A204.1 (cell line): ENCODE data around the gene TAF3.

Source experiments
- FAIRE-seq: peaks from 2 replicates; lab custom pipeline; 2012; peaks lifted over from hg19 to GRCh38; lab: Jason Lieb, UNC

TAF3 gene

GRCh38 chr10:8034466-8035005 is 216.2 kb downstream of the TAF3 start:
- FAIRE-seq = no peak

- FAIRE-seq = no peak
Measured at GRCh38 chr10:8035006-8035640, 216.8 kb downstream of the TAF3 start.

GRCh38 chr10:8035641-8036470 is 217.6 kb downstream of the TAF3 start:
- no peak for FAIRE-seq

GRCh38 chr10:8036506-8037198 is 218.3 kb downstream of the TAF3 start:
- FAIRE-seq = no peak

DNA sequence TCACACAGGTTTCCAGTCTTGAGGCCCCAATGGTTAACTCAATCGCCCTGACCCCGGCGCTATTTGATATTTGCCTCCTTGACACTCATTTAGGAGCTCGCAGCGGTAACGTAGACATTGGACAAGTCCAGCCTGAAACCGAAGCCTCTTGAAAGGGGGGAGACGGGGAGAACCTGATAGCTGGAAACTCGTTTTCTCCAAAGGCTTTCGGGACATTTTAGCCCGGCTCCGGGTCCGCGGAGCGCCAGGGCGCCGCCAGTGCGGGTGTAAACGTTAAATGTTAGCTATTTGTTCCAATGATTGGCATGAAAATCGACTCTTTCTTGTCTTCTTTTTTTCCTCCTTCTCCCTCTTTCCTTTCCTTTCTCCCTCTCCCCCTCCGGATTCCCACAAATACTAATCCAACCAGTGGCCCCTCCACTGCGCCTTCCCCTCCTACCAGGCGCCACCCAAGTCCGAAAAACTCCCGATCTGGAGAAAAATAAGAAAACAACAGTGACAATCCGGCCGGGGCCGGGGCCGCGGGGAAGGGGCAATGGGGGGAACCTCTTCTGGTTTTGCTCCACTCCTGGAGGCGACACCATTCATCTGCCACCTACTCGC is 219.0 kb downstream of the TAF3 start:
- FAIRE-seq = no peak

- FAIRE-seq = no peak
Measured at GRCh38 chr10:8037941-8038894, 219.9 kb downstream of the TAF3 start.

- no peak for FAIRE-seq
Measured at GRCh38 chr10:8039321-8039881, 221.1 kb downstream of the TAF3 start.

DNA sequence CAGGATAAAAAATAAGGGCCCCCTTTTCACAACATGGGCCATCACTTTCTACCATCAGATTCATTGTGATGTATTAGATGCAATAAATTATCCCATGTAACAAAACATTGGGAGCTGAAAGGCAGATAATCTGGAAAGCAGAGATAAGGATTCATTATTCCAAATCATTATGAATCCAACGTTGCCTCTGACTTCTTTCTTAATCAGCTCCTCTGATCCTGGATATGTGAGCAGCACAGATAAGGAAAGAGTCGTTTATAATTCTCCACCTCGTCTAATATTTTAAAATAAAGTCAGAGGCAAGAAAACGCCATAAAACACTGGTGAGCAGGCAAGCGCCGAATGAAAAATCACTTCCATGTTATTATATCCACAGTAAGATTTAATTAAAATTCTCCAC is 222.3 kb downstream of the TAF3 start:
- FAIRE-seq = no peak

DNA sequence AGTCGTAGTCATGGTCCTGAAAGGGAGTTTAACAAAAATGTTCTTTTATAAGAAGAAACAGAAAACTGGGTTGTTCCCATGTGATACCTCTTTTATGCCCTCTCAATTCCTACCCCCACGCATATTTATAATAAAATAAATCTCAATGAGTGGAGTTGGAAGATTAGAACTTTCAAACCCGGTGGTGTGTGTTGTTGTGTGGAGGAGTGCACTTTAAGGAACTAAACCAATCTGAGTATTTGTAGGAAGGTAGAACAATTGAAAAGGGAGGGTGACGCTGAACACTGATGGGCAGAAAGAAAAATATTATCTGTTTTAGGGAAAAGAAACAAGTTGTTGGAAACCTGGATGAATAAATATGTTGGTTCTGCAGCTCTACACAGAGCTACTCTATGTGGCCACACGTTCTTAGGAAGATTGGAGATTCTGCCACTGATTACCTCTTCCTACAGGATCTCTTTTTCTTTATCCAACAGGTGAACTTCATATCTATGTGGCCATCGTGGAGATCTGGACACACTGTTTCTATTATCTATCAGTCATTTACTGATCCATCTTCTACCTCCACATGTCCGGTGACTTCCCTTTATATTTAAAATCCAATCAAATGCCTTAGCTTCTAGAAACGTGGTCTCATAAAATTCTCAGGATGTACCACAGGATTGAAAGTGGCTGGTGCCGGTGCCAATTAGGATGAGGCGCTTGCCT is 223.1 kb downstream of the TAF3 start:
- FAIRE-seq = no peak

DNA sequence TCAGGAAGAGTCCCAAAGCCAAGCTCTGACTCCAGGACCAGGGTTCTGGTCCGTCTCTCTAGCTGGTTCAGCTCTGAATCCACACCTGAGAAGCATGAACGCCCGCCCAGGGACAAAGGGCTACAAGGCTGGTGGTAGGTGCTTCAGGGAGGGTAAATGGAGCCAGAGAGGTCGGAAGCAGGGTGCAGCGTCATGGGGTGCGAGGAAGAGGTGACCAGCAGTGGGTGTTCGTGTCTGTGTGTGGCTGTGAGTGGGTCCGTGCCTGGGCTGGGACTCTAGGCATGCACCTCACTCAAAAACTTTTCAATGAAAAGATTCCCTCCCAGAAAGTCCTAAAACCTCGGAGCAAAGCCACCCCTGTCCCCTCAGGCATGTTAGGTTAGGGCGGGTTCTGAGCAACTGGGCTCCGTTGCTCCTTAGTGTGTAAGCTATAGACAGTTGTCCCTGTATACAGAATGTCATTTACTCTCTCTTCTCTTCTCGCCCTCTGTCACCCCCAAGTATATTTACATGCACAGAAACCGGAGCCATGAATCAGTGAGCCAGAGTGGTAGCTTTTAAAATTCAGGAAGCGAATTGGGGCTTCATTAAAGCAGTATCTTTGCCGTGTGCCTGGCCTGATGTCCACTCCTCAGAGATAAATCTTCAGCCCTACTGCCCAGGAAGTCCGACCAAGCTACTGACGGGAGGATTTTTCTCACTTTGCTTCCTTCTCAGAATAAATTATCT is 223.9 kb downstream of the TAF3 start:
- FAIRE-seq = no peak

DNA sequence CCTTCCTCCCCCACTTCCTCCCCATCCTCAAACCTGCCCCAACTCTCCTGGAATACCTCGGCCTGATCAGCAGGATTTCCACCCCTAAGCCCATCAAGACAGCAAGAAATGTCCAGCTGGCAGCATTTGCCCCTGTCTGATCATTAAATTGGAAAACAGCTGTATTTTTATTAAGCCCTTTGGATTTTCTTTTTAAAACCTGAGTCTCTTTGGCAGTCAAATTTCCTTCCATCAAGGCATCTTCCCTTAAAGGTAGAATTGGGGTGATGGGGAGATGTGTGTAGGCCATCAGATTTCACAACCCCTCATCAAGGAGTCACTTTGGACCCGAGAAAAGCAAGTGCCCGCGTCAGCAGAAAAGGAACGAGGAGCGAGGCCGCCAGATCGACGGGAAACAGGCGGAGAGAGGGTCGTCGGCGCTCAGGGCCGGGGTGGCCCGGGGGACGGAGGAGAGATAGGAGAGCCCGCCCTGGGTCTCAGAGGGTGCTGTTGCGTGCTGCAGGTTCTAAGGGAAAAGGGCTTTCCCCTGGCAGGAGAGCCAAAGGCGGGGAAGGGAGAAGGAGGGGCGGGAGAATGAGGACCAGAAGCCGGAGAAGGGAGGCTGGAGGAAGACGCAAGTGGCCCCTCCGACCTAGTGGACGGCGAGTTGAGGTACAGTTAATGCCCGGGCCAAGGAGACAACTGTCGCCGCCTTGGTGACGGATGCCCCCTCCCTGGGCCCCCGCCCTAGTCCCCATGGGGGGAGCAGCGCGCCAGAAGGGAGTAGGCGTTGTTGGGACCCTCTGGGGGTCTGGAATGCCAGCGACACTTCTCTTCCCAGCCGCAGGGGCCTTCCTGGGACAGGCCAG is 224.6 kb downstream of the TAF3 start:
- no peak for FAIRE-seq

DNA sequence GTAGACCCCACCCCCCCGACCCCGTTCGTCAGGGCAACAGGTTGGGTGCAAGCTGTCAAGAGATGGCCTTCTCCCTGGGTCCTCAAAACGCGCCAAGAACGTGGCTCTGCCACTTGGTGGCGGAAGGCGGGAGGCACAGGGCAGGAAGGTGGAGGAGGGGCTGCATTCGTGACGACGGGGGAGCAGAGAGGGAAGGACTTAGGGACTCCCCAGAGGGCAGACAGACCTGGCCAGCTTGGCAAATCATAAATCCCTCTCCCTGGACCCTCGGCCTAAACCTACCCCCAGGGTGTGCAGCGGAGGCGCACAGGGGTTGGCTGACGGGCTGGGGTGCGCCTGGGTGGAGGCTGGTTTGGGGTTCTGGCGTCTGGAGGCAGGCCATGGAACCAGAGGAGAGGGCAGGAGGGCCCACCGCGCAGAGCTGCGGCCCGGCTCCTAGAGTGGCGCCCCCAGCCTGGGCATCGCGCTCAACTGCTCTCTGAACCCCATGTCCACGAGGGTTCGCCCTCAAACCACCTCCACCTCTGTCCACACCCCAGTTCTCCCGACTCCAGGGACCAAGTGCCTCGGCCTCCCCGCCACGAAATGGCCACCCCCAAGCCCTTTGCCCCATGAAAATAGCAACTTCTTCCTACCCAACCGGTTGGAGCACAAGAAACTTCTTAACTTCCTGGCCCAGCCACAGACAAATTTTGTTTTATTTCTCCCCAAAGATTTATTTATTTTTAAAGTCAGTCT is 225.4 kb downstream of the TAF3 start:
- no peak for FAIRE-seq

DNA sequence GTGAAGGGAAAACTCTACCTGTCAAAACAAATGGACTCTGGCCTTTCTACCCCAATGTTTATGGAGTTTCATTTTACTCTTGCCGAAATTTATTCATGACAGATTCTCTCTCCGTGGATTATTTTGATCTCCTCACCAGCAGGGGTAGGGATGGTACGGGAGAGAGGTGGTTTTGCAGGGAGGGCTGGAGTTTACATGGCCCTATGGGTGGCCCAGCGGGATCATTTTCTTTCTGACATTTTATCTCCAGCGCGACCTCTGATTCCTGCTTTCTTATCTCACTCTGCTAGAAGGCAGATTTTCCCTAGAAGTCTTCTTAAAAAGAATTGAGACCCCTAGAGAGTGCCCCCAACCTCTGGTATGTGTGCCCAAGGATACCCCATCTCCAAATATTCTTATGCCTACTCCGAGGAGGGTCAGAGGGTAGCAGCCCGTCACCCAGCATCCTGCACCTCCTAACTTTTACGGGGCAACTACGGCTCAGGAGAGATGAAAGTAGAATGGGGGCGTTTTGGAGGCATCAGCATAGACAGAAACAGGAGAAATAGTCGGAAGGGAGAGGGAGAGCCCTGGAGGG is 226.1 kb downstream of the TAF3 start:
- no peak for FAIRE-seq

DNA sequence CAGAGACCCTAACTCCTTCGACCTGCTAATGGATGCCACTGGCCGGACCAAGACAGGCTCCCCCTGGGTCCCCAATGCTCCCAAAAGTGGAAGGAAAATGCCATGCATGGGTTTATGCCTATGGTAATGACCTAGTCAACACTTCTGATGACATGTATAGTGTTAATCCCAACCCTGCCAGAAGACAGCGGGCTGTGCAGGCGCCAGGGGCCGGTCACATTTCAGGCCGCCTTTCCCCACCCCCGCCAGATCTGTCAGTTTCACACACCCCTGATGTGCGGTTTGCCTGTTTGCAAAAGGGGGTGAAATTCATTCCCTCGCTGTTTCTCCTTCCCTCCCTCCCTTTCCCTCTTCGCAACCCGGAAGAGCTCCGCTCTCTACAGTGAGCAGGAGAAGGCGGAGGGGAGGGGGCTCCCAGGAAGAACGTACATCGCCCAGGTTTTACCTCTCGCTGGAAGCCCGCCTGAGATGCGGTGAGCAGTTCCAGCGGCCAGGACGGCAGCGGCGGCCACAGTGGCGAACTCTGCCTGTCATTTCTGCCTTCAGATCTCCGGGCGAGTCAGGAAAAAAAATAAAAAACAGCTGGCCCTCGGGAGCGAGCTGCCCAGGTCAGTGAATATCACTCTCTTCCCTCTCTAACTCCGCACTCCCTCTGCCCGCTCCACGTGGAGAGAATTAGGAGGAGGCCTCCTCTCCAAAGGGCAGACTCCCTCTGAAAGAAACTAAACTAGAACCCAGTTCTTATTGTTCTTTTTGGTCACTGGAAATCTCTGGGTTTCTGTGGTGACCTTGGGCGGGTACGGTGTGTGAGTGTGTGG is 226.8 kb downstream of the TAF3 start:
- no peak for FAIRE-seq

DNA sequence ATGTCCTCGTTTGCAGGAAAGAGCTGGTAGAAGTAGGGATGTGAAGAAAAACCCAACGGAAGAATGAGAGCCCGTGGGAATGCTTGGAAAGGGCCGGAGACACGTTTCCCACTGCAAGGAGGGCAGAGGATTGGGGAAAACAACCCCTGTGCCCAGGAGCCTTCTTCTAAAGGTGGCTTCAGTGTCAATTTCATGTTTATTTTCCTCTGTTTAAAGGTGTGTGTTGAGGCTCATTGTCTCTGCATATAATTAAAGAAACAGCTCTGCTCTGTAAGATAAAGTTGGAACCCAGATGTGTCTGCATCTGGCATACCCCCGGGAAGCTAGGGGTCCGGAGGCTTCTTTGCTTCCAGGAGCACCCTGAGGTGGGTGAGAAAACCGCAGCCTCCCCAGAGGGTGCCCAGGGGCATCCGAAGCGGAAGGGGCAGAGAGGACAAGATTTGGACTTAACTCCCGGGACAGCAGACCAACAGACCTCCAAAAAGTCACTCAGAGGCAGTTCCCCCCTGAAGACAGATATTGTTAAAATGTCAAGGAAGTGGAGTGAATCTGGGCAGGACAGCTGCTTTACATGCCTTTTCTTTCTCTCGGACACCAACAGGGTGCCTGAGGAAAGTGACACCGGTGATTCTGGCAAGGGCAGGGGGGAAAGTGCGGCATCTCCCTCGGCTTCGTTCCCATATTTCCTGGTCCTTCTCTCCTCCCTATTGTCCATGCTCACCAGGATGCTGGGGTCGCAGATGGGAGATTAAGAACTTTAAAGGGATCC is 227.6 kb downstream of the TAF3 start:
- FAIRE-seq = no peak
